ENCODE results near the gene PTGER3.

PTGER3 gene

DNA sequence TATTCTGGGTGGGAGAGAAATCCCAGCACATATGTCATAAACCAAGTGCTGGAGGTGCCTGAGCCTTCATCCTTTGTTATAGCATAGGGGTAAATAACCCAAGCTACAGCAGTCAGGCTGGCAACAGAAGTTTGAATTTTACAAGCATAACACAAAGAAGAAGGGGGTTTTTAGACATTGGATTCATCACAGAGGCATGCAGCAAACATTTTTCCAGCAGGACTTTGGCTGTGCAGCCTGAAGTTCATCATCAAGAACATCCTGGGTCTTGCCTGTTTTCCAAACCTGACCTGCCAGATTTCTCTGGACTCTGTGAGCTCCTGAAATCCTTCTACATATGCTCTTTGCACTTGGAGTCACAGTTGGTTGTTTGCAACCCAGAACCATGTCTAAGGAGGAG, 16.2 kb downstream of the PTGER3 start:
- H3K4me3 ChIP-seq (ENCODE audit: low read depth, low read length) = no peak overlapping the region
- no peak for DNase-seq (ENCODE audit: low read depth)
- TF ChIP-seq, protein P1, sequence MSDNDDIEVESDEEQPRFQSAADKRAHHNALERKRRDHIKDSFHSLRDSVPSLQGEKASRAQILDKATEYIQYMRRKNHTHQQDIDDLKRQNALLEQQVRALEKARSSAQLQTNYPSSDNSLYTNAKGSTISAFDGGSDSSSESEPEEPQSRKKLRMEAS (IDR thresholded peaks at IDR 0.05; ENCODE audit: low read depth, low read length) = no peak
- no peak for TF ChIP-seq MYC (IDR thresholded peaks at IDR 0.05; ENCODE audit: low read depth, low read length)
- TF ChIP-seq, protein P2, sequence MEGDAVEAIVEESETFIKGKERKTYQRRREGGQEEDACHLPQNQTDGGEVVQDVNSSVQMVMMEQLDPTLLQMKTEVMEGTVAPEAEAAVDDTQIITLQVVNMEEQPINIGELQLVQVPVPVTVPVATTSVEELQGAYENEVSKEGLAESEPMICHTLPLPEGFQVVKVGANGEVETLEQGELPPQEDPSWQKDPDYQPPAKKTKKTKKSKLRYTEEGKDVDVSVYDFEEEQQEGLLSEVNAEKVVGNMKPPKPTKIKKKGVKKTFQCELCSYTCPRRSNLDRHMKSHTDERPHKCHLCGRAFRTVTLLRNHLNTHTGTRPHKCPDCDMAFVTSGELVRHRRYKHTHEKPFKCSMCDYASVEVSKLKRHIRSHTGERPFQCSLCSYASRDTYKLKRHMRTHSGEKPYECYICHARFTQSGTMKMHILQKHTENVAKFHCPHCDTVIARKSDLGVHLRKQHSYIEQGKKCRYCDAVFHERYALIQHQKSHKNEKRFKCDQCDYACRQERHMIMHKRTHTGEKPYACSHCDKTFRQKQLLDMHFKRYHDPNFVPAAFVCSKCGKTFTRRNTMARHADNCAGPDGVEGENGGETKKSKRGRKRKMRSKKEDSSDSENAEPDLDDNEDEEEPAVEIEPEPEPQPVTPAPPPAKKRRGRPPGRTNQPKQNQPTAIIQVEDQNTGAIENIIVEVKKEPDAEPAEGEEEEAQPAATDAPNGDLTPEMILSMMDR (IDR thresholded peaks at IDR 0.05; ENCODE audit: low read depth, low read length) = no peak
- no peak for TF ChIP-seq POLR2A (IDR thresholded peaks at IDR 0.05; ENCODE audit: extremely low read depth, insufficient read length)

DNA sequence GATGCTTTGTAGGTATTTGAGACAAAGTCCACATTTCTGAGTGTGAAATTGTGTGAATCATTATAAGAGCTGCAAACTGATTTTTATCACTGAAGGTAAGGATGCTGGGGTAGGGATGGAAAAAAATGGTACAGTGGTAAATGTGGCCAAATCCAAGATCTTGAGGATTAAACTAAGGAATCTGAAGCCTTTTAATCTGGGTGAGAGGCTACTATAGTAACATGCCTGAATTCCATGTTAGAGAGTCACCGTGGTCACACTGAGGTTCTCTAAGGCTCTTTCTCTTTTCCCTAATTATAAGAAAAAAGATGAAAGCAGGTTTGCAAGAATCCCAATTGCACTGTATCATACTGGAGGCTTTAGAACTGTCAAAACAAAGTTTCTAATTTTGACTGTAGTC, 17.6 kb downstream of the PTGER3 start:
- no peak overlapping the region for H3K4me3 ChIP-seq (ENCODE audit: low read depth, low read length)
- no peak for DNase-seq (ENCODE audit: low read depth)
- TF ChIP-seq, protein P1 (IDR thresholded peaks at IDR 0.05; ENCODE audit: low read depth, low read length) = no peak
- TF ChIP-seq POLR2A (IDR thresholded peaks at IDR 0.05; ENCODE audit: extremely low read depth, insufficient read length) (no peak), MYC (IDR thresholded peaks at IDR 0.05; ENCODE audit: low read depth, low read length) (no peak)
- TF ChIP-seq, protein P2 (IDR thresholded peaks at IDR 0.05; ENCODE audit: low read depth, low read length) = no peak

DNA sequence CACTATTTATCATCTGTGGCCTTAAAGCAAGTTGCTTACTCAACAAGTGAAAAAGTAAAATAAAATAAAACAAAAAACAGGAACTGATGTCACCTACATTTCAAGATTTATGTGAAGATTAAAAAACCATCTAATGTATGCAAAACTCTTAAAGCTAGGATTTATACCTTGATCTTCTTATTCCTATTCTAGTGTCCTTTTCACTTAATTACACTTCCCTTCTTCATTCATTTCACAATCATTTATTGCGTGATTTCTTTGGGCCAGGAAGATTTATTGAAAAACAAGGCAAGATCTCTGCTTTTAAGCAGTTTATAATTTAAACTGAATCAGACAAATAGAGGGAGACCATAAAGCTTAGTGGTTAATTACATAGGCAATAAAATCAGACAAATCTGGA, 18.6 kb downstream of the PTGER3 start:
- TF ChIP-seq, protein P2 (IDR thresholded peaks at IDR 0.05; ENCODE audit: low read depth, low read length) = no peak
- TF ChIP-seq MYC (IDR thresholded peaks at IDR 0.05; ENCODE audit: low read depth, low read length) = no peak
- TF ChIP-seq, protein P1 (IDR thresholded peaks at IDR 0.05; ENCODE audit: low read depth, low read length) = no peak
- TF ChIP-seq POLR2A (IDR thresholded peaks at IDR 0.05; ENCODE audit: extremely low read depth, insufficient read length) = no peak
- DNase-seq (ENCODE audit: low read depth) = no peak
- no peak overlapping the region for H3K4me3 ChIP-seq (ENCODE audit: low read depth, low read length)

DNA sequence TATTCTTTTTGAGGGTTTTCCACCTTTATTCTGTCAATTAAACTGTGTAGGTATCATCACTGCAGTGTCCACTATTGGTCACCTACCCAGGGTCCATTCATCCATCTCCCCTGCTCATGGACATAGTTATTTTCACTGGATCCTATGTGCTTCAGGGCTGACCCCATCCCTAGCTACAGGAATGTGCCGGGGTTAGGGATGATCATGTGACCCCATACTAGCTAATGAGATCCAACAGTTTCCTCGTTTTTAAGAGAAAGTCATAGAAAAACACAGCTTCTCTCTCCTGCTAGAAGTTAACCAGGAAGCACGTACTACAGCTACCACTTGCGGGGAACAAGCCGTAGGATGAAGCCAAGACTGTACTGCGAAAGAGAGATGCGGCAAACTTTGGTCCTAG, 19.6 kb downstream of the PTGER3 start:
- no peak for DNase-seq (ENCODE audit: low read depth)
- TF ChIP-seq POLR2A (IDR thresholded peaks at IDR 0.05; ENCODE audit: extremely low read depth, insufficient read length) = no peak
- TF ChIP-seq, protein P1 (IDR thresholded peaks at IDR 0.05; ENCODE audit: low read depth, low read length) = no peak
- TF ChIP-seq, protein P2 (IDR thresholded peaks at IDR 0.05; ENCODE audit: low read depth, low read length) = no peak
- TF ChIP-seq MYC (IDR thresholded peaks at IDR 0.05; ENCODE audit: low read depth, low read length) = no peak
- H3K4me3 ChIP-seq (ENCODE audit: low read depth, low read length) = no peak overlapping the region

DNA sequence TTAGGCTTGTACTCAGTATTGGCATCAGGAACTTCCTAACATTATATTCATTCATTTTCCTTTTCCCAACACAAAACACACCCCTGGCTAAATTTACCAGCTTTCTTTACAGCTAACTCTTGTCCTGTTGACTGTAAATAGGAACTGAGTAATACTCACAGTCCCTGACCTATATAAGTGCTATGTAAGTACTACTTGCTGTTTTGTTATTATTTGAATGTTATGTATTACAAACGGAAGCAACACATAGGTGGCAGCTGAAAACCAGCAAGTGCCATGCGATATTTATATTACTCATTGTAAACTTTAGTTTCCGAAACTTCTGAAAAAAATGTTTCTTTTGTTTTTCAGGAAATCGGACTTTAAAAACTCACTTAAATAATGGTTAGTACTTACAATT, 21.5 kb downstream of the PTGER3 start:
- no peak overlapping the region for H3K4me3 ChIP-seq (ENCODE audit: low read depth, low read length)
- no peak for TF ChIP-seq MYC (IDR thresholded peaks at IDR 0.05; ENCODE audit: low read depth, low read length)
- TF ChIP-seq, protein P2 (IDR thresholded peaks at IDR 0.05; ENCODE audit: low read depth, low read length) = no peak
- TF ChIP-seq, protein P1 (IDR thresholded peaks at IDR 0.05; ENCODE audit: low read depth, low read length) = no peak
- no peak for TF ChIP-seq POLR2A (IDR thresholded peaks at IDR 0.05; ENCODE audit: extremely low read depth, insufficient read length)

DNA sequence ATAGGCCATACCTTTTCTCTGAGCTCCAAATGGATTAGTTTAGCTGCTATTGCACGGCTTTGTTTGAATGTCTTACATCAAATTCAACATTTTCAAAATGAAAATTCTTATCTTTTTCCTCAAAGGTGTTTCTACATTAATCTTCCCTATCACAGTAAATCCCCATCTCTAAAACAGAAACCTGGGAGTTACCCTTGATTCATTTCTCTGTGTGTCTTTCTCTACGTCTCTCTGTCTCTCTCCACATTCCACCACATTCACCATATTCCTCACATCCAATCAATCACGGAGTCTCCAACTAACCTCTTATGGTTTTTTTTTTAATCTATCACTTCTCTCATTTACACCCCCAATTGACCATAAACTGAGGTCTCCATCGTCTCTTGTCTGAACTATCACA, 24.1 kb downstream of the PTGER3 start:
- no peak for DNase-seq (ENCODE audit: low read depth)
- TF ChIP-seq, protein P2 (IDR thresholded peaks at IDR 0.05; ENCODE audit: low read depth, low read length) = no peak
- TF ChIP-seq, protein P1 (IDR thresholded peaks at IDR 0.05; ENCODE audit: low read depth, low read length) = no peak
- TF ChIP-seq MYC (IDR thresholded peaks at IDR 0.05; ENCODE audit: low read depth, low read length) = no peak
- no peak for TF ChIP-seq POLR2A (IDR thresholded peaks at IDR 0.05; ENCODE audit: extremely low read depth, insufficient read length)
- H3K4me3 ChIP-seq (ENCODE audit: low read depth, low read length) = no peak overlapping the region

More for the DNA sequence above, 21.5 kb downstream of the PTGER3 start:
- no peak for DNase-seq (ENCODE audit: low read depth)
